ENCODE results near the gene KIAA1217.

The KIAA1217 gene

GRCh38 chr10:24570658-24571426 lies 361.9 kb downstream of the KIAA1217 start:
- no peak for DNase-seq

DNA sequence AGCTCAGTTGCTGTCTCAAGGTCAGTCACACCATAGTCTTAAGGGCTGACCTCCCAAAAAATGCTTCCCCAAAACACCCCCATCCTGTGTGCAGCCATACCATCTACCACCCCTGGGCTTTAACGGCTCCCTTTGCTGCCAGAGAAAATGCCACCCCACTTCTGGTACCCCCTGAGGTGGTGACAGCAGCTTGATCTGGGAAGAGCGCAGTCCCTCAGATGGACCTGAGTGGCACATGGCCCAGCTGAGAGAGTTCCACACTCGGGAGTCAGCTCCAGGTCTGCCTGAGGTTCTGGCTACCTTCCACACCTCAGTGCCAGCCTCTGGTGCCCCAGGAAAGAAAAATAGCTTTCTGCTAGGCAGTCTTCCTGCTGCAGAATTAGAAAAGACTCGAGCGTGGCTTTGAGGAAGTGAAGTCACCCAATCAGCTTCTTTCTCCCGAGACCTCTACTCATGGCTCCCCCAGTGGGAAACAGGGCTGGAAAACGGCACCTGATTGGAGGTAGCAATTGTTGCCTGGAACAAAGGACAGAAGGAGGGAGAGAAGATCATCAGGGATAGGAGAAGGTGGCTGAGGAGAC lies 363.0 kb downstream of the KIAA1217 start:
- DNase-seq: no peak

DNA sequence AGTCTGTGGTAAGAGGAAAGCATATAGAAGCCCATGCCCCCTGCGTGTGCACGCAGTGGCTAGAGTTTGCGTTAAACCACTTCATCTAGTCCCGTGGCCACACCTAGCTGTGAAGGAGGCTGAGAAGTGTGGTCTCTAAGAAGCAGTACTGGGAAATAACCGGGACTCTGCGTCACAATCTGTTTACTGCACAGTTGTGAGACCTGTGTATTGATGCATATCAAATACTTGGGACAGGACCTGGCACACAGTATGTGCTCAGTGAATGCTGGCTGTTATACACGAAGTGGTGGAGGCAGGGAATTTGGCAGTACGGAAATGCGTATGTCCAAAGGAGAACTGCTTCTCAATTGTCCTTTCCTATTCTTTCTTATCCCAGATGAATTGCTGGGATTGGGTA lies 365.2 kb downstream of the KIAA1217 start:
- DNase-seq: no peak

GRCh38 chr10:24574578-24575155 lies 365.7 kb downstream of the KIAA1217 start:
- no peak for DNase-seq

- no peak for DNase-seq
Measured at GRCh38 chr10:24575481-24576002, 366.6 kb downstream of the KIAA1217 start.

- DNase-seq: no peak
Measured at GRCh38 chr10:24579448-24579847, 370.5 kb downstream of the KIAA1217 start.

DNA sequence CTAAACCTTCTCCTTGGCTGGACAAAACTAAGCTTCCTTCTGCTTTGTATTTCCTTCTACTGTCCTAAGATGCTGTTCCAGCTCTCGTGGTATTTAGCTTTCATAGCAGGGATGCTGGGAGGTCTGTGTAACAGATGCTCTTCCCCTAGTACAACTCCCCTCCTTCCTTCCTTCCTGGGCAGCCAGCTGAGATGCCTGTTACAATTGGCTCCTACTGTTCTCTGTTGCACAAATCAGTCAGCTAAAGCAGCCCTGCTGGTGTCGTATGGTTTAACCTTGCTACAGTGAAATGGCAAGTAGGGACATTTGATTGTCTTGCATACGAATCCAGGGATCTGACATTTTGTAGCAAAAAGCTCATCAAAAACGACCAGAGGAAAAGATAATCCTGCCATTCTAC lies 371.0 kb downstream of the KIAA1217 start:
- DNase-seq: no peak

DNA sequence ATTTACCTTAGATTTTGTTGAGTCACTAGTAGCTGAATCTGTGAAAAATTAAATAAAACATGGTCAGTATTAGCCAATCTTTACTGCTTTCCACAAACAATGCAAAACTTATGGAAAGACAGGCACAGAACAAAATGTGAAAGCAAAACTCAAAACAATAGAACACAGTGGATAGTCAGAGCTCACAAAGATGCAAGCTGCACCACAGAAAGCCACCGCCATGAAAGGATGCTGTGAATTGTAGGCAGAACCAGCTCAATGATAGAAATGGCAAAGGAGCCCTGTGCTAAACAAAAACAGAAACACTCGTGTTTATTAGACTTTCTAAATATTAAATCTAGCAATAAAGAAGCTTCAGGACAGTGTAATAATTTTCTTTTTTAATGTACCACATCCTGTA lies 380.3 kb downstream of the KIAA1217 start:
- DNase-seq: no peak

GRCh38 chr10:24590697-24591457 lies 381.9 kb downstream of the KIAA1217 start:
- DNase-seq: no peak

DNA sequence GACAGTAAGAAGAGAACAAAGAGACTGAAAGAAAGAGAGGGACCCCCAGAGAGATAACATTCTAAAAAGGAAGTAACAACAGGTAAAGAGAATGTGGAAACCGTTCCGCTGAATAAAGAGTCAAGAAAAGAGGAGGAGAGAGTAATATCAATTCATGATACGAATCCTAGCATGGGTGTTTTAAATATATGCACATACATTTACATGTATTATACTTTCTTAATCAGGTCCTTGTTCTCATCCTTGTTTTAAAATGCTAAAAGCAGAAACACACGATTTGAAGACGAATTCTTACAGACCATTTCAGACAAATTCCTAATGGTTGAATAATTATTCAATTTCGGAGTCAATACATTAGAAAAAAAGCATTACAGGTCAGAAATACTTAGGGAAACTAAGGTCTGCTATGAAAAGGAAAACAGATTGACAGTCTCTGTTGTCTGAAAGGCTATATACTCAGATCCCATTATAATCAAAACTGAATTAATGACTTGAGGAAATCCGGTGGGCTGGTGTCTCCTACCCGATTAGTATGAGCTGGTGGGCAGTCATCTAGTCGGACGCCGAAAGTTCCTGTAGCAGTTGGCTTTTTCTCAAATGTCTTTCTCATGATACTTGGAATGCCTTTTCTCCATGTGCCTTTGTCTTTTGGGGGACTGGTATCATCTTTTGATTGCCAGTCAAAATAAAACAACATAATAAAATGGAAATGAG lies 387.4 kb downstream of the KIAA1217 start:
- no peak for DNase-seq

- no peak for DNase-seq
Measured at GRCh38 chr10:24597426-24597825, 388.5 kb downstream of the KIAA1217 start.
